NCI-H146 treated with DMSO at 0.1 percent for 48 hours (cell line): ENCODE data around the gene PRPH.
A peak's percentile ranks its signal among the peaks of the same experiment; 100 is the strongest.
"Not testable (repeated sequence)": the region's sequence is repeated elsewhere in the genome, so short reads cannot be mapped to it uniquely, and the experiment has no call there.

Experiments
- DNase-seq: peaks from one replicate; lab custom pipeline; 2025; ENCODE audit not compliant: unreplicated experiment; lab: John Stamatoyannopoulos, UW

The PRPH gene

DNA sequence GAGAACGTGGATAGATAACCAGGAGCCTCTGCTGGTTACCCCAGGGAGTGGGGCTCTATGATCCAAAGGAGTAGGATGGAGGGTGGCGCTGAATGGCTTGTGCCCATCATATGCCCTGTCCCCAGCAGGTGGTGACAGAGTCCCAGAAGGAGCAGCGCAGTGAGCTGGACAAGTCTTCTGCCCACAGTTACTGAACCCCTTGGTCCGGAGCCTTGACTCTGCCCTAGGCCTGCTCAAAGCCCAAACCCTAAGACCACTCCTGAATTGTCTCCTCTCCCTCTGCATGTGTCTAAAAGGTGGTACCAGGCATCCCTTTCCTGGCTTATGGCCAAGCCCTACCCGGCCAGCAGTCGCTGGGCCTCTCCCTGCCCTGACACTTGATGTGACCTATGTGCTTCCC is 3.2 kb downstream of the PRPH start:
- DNase-seq = no peak

DNA sequence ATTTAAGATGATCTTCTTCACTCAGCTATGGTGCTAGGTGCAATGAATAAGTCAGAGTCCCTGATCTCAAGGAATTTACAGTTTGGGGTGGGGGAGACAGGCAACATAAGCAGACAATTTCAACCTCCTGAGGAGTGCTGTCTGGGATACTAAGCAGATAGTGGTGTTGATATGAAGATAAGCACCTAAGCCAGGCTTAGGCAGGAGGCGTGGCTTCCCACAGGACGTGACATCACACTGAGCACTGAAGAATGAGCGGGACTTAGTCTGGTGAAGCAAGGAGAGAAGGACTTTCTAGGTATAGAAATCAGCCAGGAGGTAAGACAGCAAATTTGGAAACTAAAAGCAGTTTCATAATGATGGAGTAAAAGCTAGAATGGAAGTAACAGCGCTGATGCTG is 6.8 kb downstream of the PRPH start:
- DNase-seq = no peak

DNA sequence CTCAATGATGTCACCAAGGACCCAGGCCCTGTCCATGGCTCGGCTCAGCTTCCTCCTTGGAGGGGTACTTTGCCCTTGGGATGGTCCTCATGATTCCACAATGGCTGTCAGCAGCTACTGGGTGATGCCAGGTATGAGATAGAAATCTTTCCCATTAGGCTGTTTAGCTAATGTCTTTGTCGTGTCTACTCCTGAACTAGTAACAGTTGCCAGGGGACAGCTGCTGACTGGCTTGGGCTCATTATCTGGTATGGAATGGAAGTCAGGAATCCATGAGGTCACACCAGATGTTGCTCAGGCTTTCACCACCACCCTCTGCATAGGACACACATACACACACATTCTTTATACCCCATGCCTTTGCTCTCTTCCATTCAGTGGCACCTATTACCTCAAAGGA is 9.2 kb downstream of the PRPH start:
- DNase-seq = no peak

DNA sequence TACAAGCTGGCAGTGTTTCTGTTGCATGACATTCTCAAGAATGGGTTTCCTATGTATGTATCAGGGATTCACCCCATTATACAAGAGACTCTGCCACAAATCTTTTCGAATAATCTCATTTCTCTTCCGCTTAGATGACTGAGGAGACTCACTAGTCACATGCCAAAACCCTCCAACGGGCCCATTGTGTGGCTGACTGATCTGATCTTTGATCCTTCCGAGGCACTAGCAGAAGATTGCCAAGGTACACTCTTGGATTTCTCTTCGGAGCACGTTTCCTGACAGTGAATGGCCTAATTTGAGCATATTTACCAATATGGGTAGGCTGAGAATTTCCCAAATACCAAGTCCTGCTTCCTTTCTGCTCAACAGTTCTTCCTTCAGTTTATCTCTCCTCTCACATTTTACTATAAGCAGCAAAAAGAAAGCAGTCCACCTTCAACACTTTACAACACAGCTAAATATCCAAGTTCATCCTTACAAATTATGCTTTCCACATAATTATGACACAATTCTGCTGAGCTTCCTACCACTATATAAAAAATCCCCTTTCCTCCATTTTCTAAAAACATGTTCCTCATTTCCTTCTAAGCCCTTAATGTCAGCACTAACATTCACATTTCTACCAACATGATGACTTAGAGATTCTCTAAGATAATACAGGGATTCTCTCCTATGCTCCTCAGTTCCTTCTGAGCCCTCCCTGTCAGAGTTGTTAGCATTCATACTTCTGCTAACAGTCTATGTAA is 11.0 kb downstream of the PRPH start:
- no peak for DNase-seq

DNA sequence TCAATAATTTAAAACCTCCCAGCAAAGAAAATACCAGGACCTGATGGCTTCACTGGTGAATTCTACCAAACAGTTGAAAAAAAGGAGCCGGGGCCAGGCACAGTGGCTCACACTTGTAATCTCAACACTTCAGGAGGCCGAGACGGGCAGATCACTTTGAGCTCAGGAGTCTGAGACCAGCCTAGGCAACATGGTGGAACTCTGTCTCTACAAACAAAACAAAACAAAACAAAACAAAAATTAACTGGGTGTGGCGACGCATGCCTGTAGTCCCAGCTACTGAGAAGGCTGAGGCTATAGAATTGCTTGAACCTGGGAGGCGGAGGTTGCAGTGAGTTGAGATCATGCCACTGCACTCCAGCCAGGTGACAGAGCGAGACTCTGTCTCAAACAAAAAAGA is 14.4 kb downstream of the PRPH start:
- DNase-seq = no peak

DNA sequence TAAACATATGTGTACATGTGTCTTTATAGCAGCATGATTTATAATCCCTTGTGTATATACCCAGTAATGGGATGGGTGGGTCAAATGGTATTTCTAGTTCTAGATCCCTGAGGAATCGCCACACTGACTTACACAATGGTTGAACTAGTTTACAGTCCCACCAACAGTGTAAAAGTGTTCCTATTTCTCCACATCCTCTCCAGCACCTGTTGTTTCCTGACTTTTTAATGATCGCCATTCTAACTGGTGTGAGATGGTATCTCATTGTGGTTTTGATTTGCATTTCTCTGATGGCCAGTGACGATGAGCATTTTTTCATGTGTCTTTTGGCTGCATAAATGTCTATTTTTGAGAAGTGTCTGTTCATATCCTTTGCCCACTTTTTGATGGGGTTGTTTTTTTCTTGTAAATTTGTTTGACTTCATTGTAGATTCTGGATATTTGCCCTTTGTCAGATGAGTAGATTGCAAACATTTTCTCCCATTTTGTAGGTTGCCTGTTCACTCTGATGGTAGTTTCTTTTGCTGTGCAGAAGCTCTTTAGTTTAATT is 15.6 kb downstream of the PRPH start:
- DNase-seq = not testable (repeated sequence)

DNA sequence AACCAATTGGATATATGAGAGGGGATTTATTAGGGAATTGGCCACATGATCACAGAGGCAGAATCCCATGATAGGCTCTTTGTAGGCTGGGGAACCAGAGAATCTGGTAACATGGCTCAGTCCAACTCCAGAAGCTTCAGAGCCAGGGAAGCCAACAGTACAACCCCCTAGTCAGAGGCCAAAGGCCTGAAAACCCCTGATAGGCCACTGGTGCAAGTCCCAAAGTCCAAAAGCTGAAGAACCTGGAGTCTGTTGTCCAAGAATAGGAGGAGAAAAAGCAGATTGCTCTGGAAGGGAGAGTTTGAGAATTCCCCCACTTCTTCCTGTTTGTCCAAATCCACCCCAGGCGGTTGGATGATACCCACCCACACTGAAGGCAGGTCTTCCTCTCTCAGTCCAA is 19.9 kb downstream of the PRPH start:
- DNase-seq = no peak

DNA sequence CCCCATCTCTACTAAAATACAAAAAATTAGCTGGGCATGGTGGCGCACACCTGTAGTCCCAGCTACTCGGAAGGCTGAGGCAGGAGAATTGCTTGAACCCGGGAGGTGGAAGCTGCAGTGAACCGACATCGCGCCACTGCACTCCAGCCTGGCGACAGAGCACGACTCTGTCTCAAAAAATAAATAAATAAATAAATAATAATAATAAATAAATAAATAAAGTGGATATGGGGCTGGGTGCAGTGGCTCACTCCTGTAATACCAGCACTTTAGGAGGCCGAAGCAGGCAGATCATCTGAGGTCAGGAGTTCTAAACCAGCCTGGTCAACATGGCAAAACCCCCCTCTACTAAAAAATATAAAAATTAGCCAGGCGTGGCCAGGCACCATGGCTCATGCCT is 22.2 kb downstream of the PRPH start:
- DNase-seq = not testable (repeated sequence)

DNA sequence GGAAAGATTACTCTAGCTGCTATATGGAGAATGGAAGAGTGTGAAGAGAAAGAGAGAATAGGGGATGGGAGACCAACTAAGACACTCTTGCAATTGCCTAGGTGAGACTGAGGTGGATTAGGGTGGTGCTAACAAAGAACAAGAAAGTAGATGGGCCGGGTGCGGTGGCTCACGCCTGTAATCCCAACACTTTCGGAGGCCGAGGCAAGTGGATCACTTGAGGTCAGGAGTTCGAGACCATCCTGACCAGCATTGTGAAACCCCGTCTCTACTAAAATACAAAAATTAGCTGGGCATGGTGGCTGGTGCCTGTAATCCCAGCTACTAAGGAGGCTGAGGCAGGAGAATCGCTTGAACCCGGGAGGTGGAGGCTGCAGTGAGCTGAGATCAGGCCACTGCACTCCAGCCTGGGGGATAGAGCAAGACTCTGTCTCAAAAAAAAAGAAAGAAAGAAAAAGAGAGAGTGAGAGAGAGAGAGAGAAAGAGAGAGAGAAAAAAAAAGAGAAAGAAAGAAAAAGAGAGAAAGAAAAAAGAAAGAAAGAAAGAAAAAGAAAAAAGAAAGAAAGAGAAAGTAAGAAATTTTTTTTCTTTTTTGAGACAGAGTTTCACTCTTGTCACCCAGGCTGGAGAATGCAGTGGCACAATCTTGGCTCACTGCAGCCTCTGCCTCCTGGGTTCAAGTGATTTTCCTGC is 25.6 kb downstream of the PRPH start:
- not testable (repeated sequence) for DNase-seq

DNA sequence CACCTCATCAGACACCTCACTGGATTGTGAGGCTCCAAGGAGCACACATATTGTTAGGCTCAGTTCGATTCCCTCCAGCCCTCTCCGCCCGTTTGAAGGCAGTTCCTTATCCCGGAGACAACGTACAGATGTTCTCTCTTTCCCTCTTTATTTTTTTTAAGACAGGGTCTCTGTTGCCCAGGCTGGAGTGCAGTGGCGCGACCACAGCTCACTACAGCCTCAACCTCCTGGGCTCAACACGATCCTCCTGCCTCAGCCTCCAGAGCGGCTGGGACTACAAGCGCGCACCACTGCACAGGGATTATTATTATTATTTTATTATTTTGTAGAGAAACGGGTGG is 27.4 kb downstream of the PRPH start:
- peak; percentile 26 for DNase-seq

DNA sequence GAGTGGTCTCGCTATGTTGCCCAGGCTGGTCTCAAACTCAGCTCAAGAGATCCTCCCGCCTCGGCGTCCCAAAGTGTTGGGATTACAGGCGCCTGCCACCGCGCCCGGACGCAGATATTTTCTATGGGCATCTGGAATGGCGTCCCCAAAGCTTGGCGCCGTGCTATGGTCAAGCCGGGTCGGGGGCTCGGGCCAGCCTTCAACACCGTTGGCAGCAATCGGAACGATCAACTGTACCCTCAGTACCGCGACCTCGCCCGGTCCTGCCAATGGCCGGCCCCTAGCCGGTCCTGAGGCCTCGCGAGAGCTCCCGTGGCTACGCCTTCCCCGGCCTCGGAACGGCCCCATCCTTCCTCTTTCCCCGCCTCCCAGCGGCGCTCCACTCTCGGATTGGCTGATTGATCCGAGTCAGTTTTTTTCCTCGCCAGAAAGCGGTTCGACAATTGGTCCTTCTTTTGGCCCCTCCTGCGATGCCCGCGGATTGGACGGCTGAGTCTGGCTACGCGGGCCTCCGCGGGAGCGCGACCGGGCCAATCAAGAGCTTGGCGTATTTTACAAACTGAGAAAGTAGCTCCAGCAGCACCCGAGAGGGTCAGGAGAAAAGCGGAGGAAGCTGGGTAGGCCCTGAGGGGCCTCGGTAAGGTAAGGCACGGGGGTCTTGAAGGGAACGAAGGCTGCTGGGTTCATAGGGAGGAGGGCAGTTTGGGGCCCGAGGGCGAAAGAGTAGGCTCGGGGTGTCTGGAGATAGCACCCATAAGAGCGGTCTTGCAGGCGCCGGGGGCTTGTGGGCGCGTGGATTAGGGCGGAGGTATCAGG is 28.0 kb downstream of the PRPH start, which contains the start of gene TROAP:
TSS of gene TROAP (plus strand) at position 548 of the 816 bp plus-strand sequence. CDS start 354 bp downstream, outside the sequence.
- DNase-seq = peak; percentile 98

DNA sequence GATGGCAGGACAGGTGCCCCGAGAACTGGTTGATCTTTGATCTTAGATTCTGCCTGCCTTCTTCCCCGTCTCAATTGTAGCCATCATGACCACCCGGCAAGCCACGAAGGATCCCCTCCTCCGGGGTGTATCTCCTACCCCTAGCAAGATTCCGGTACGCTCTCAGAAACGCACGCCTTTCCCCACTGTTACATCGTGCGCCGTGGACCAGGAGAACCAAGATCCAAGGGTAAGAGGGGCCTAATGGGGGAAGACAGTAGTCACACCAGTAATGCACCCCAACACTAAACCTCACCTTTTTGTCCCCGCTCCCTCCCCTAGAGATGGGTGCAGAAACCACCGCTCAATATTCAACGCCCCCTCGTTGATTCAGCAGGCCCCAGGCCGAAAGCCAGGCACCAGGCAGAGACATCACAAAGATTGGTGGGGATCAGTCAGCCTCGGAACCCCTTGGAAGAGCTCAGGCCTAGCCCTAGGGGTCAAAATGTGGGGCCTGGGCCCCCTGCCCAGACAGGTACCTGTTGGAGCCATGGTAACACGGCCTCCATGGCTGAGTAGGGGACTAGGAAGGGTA is 28.7 kb downstream of the PRPH start:
- DNase-seq = no peak

DNA sequence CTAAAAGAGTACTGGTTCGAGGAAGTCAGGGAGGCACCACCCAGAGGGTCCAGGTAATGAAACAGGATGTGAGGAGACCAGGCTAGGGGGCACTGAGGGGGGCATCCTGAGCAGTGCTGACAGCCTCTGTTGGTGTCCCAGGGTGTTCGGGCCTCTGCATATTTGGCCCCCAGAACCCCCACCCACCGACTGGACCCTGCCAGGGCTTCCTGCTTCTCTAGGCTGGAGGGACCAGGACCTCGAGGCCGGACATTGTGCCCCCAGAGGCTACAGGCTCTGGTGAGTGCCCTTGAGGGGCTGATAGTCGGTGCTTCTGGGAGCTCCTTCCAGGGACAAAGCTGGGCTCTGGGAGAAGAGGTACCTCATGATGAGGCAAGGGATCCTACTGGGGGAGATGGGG is 30.7 kb downstream of the PRPH start:
- DNase-seq = no peak

DNA sequence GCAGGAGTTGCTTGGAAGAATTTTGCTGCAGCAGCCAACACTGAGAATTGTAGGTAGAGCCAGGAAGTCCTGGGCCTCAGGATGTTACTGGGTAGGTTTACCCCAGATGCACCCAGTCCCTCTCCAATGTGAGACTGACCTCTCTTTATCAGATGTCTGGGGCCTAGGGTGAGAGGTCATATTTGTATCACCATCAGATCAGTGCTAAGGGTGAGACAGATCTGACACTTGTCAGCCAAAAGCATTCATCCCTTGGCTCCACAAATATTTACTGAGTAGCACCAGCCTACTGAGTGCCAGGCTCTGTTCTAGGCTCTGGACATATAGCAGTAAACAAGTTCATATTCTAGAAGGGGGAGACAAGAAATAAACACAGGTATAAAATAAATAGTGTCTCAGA is 32.4 kb downstream of the PRPH start:
- no peak for DNase-seq

DNA sequence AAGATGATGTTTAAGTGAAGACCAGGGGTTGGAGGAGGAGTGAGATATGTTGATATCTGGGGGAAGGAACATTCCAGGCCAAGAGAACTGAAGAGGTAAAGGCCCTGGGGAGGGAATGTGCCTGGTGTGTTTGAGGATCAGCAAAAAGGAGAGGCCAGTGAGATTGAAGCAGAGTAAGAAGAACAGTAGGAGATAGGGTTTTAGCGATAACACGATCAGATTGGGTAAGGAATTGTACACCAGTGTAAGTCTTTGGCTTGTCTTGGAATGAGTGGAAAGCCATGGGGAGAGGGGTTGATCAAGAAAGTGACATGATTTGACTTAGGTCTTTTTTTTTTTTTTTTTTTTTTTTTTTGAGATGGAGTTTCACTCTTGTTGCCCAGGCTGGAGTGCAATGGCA is 32.9 kb downstream of the PRPH start:
- no peak for DNase-seq

DNA sequence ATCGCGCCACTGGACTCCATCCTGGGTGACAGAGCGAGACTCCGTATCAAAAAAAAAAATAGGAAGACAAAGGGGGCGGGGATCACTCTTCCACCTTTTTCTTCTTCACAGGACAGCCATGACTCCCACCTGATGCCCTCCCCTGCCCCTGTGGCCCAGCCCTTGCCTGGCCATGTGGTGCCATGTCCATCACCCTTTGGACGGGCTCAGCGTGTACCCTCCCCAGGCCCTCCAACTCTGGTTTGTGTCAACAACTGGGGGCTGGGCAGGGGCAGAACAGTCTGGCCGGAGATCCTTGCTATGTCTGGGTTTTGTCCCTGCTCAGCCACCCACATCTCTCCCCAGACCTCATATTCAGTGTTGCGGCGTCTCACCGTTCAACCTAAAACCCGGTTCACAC is 33.9 kb downstream of the PRPH start:
- no peak for DNase-seq

DNA sequence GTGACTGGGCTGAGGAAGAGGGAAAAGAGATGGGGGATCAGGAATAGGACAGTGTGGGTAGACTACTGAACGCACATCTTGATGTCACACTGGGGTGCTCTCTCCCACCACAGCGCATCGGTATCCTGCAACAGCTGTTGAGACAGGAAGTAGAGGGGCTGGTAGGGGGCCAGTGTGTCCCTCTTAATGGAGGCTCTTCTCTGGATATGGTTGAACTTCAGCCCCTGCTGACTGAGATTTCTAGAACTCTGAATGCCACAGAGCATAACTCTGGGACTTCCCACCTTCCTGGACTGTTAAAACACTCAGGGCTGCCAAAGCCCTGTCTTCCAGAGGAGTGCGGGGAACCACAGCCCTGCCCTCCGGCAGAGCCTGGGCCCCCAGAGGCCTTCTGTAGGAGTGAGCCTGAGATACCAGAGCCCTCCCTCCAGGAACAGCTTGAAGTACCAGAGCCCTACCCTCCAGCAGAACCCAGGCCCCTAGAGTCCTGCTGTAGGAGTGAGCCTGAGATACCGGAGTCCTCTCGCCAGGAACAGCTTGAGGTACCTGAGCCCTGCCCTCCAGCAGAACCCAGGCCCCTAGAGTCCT is 35.2 kb downstream of the PRPH start:
- no peak for DNase-seq

DNA sequence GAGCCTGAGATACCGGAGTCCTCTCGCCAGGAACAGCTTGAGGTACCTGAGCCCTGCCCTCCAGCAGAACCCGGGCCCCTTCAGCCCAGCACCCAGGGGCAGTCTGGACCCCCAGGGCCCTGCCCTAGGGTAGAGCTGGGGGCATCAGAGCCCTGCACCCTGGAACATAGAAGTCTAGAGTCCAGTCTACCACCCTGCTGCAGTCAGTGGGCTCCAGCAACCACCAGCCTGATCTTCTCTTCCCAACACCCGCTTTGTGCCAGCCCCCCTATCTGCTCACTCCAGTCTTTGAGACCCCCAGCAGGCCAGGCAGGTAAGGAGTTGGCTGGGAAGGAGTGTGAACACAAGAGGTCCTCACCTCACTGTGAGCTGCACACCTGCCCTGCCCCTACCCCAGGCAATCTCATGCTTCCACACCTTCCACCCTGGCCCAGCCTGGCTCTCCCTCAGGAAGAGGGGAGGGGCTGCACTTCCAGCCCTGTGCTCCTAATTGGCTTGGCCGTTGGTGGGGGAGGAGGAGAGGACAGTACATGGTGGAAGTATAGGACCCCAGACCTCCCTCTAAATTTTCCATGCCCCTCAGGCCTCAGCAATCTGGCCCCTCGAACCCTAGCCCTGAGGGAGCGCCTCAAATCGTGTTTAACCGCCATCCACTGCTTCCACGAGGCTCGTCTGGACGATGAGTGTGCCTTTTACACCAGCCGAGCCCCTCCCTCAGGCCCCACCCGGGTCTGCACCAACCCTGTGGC is 35.9 kb downstream of the PRPH start:
- DNase-seq = no peak

DNA sequence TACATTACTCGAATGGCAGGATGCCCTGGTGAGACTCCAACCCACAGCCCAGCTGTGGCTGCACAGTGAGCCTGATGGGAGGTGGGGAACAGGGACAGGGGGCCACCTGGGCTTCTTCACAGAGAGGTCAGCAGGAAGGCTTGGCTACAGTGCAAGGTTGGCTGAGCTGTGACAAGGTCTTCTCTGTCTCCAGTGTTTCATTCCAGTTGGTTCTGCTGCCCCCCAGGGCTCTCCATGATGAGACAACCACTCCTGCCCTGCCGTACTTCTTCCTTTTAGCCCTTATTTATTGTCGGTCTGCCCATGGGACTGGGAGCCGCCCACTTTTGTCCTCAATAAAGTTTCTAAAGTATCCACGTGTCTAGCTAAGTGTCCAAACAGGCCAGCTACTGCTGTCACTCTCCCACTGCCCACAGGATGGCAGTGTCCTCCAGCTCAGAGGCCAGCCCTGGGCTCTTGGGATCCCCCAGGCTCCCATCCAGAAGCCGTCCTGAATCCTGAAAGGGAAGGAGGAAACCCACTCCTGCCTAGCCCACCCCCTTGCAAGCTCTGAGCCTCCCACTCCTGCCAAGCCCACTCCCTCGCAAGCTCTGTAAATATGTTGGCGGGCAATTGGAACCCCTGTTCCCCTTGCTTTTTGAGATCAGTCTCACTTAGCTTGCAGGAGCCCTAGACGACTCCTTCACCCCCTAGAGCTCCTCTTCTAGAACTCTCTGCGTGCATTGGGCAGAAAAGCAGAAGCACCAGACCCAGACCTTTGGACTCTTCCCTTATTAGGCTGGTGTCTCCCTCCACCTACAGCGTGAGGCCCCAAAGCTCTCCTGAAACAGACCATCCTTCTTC is 36.7 kb downstream of the PRPH start:
- no peak for DNase-seq
